Endothelial cell of hepatic sinusoid (primary cell): ENCODE results near the gene PCDH15.

ENCODE experiments used
- in situ Hi-C: cut with HindIII; loops from 2 replicates; pipeline ENCODE4 v1.10.0; 2017; ENCODE audit warnings: low sequenced_read_pairs

The PCDH15 gene

DNA sequence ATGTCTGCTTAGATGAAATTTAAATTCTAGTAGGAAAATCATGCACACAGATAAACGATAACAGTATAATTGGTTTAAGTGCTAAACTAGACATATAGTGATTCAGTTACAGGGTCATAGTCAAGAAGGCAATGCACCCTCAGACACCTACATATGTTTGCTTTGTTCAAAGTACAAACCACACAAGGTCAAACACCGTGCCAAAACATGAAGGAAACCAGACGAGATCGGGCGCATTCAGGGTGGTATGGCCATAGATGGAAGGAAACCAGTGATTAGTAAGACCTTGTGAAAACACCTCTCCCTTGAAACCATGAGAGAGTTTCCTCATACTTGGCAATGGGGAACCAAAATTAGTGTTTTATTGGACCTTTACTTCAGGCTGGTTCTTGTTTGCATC, 906.9 kb downstream of the PCDH15 start:
- in situ Hi-C loops, result no loop called here

GRCh38 chr10:53893061-53893460, 908.0 kb downstream of the PCDH15 start:
- in situ Hi-C loops, result no loop called here

GRCh38 chr10:53886325-53887300, 914.4 kb downstream of the PCDH15 start:
- in situ Hi-C loops, result no loop called here

DNA sequence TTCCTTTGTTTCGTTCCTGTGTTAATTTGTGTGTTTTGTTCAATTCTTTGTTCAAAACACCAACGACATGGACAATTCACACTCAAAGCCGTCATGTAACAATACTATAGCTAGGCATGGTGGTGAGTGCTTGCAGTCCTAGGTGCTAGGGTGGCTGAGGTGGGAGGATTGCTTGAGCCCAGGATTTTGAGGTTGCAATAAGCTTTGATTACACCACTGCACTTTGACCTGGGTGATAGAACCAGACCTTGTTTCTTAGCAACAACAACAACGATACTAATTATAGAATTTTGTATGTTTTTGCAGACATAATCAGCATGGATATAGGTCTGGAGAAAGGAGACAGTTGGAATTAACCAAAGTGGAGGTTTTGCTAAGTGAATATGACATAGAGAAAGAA, 936.2 kb downstream of the PCDH15 start:
- in situ Hi-C loops, result no loop called here

DNA sequence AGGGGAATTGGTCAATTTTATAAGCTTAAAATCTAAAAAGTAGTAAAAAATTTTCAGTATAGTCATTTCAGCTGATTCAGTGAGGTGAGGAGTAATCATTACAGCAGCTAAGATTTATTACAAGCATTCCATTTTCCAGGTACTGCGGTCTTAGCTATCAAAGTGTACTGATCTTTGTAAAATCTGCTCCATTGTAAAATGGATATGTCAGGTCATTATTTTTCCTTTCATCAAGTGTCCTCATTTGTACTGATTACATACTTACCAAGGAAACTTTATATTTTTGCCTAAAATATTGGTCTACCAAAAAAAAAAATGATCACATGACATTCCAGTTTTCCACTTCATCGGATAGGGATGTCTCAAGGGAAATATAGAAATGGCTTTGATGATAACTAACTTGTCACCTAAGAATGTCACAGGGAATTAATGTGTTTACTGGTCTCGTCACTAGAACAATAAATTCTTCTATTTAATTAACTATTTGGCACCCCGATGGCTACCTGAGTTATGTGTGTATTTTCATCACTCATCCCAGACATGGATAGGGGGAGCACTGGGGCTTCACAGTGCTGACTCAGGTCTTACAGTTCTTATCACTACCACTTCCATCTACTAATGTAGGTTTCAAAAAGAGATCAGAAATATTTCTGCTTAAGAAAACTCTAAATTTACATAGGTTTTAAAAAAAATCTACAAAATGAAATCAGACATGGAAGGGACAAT, 948.4 kb downstream of the PCDH15 start:
- in situ Hi-C loops, result no loop called here

DNA sequence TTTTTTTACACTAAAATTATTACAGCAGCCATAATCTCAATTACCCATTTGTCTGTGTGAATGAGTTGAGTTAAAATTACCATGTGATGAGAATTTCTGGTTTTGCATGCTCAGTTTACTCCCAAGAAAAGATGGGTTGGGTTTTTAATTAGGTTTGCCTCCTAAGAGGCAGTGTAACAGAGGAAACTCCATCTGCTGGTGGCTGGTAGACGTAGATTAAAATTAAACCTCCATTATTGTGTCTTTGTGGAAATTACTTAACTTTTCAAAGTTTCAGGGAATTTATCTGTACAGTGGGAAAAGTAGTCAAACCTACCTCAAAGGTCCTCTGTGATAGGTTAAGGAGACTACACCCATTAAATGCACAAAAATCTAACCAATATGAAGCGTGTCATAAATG, 954.2 kb downstream of the PCDH15 start:
- in situ Hi-C loops, result no loop called here

GRCh38 chr10:53843736-53844362, 957.2 kb downstream of the PCDH15 start:
- in situ Hi-C loops, result no loop called here

DNA sequence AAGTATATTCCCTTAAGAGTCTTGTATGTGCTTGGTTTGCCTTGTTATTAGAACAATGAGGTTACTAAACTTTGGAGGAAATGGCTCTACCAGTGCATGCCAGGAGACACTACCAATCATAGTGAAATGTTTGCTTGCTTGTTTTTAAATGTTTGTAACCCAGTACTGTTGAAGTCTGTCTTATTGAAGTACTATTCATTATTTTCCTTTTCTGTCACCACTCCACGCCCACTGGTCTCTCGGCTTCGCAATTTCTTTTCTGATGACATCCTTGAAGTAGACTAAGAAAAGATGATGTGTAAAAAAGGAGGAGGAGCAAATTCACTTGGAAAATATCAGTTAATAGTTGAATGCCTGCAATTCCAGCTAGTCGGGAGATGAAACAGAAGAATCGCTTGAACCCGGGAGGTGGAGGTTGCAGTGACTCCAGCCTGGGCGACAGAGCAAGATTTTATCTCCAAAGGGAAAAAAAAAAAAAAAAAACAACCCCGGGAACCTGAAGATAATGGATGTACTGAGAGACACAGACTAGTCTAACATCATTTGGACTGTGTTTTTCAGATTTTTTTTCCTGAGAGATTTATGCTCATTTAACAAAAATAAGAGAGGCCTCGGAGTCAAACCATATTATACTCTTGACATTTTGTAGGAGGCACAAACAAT, 959.4 kb downstream of the PCDH15 start:
- in situ Hi-C loops, result no loop called here

DNA sequence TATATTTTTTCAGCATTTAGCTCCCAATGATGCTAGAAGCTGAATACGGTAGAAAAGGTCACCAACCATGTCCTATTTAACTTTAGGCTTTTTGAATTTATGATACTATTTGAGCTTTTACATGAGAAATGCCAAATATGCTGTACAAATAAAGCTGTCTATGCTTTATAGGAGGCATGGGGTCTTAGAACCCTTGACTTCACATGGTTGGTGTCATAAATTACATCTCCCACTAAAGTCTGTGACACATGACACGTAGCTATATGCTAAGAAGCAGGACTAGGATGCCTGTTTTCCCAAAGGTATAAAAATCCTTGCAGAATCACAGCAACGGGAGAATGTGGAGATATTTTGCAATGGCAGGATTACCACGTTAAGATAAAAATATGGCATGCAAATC, 960.4 kb downstream of the PCDH15 start:
- in situ Hi-C loops, result no loop called here

GRCh38 chr10:53839440-53840039, 961.5 kb downstream of the PCDH15 start:
- in situ Hi-C loops, result no loop called here

DNA sequence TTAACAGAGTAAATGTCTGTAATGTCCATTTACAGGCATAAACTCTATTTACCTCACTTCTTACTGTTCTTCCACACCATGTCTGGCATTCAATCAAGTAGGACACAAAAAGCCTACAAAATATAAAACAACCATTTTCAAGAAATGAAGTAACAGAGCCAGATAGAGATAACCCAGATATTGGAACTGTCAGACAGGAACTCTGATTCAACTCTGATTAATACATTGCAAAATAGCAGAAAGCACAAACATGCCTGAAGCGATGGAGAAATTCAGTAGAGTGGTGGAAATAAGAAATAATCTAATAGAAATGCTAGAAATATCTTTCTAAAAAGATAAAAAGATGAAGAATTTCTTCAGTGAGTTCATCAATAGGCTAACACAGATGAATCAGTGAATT, 964.4 kb downstream of the PCDH15 start:
- in situ Hi-C loops, result no loop called here

GRCh38 chr10:53833908-53834307, 967.1 kb downstream of the PCDH15 start:
- in situ Hi-C loops, result no loop called here

DNA sequence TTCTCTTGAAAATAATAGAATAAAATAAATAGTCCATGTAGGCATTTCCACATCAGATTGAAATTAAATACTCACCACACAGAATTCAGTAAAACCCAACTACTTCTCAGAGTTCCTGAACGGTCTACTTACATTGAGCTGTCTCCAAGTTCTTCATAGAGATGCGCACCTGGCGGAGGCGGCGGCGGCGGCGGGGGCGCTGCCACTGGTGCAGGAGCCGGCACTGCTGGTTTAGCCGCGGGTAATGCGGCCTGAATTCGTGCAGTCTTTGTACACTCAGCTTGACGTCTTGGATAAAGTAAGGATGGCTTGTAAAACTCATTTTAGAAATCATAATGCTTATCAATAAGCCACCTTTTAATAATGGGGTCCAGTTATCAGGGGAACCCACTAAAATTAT, 973.8 kb downstream of the PCDH15 start:
- in situ Hi-C loops, result no loop called here

DNA sequence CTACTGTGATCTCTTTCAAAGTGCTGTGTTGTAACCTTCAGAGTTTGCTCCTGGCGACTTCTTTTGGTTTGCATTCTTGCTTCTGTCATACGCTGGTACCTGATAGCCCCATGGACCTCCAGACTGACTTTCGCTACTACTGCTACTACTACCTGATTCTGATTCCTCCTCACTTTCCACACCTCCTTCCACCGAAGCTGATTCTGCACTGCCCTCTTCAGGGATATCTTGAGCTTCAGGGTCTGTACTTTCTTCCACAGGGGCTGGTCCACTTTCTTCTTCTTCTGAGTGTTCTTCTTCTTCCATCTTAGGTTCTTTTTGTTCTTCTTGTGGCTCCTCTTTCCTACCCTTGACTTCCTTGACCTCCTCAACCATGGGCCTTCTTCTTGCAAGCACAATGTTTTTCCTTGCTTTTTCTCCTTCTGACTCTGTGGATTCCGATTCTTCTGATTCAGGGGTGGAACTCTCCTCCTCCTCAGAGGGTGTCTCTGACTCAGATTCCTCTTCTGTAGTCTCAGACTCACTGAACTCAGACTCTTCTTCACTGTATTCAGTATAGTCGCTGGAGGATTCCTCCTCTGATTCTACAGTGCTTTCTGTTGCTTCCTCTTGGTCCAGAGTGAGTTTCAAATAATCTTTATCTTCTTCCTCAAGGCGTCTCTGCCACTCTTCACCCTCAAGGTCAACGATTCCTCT, 992.2 kb downstream of the PCDH15 start:
- in situ Hi-C loops, result no loop called here

GRCh38 chr10:53786236-53786900, 1014.7 kb downstream of the PCDH15 start:
- in situ Hi-C loops, result no loop called here

- in situ Hi-C loops, result no loop called here
These were observed 1029.3 kb downstream of the PCDH15 start for GRCh38 chr10:53771701-53772100.

DNA sequence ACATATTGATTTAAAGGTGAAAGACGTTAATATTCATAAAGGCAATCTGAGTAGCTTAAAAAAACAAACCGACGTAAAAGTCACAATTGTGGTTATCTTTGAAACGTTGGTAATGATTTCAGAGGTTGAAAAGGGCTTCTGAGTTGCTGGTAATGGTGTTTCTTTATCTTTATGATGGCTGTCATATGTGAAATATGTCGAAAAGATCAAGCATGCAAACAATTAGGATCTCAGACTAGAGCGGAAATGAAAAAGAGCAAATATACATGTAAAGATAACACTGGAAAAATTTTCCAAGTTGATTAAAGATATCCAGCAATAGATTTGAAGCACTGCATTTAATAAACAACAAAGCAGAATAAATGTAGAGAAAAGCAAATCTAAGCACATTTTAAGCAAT, 1030.1 kb downstream of the PCDH15 start:
- in situ Hi-C loops, result no loop called here

DNA sequence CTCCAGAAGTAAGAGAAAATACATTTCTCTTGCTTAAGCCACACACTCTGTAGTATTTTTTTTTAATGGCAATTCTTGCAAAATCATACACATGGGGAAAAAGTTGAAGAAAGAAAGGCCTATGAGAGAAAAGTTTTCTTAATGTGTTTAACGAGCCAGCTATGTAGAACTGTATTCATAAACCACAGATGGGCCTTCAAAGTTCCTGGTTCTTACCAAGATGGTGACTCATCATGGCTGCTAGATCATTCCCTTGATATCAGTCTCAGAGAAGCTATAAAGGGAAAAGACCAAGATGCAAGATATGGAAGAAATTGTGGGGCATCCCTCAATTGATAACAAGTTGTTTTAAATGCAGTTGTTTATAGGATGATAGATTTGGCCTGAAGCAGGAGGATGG, 1035.7 kb downstream of the PCDH15 start:
- in situ Hi-C loops, result no loop called here

DNA sequence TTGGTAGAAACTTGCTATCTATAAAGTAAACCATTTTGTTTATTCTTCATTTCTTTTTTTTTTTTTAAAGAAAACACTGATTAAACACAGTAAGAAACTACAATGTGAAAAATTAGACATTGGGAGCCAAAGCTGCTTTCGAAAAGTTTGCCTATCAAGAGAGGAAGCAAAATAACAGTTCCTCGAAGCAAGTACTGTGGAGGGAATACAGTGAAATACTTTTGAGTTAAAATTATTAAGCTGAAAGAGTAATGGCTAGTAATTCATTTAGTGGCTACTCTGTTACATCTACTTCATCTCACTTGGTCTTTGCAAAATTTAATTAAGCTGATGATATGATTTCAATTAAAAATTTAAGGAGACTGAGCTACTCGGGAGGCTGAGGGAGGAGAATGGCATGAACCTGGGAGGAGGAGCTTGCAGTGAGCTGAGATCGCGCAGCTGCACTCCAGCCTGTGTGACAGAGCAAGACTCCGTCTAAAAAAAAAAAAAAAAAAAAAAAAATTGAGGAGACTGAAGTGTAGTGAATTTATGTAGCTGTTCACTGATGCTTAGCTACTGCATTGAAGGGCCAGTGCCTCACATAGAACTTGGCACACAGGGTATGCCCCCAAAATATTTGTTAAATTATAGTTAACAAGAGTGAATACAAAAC, 1046.3 kb downstream of the PCDH15 start:
- in situ Hi-C loops, result no loop called here
